Activated effector memory CD4-positive, alpha-beta T cell treated with Interleukin-2 at 50 U/mL for 16 hours (primary cell): ENCODE results near the gene CA6.
"Not testable (repeated sequence)": the region's sequence is repeated elsewhere in the genome, so short reads cannot be mapped to it uniquely, and the experiment has no call there.

Experiments used
- DNase-seq: peaks from one replicate; pipeline ENCODE4 v3.0.0-alpha.2; 2020

Gene CA6

GRCh38 chr1:8945568-8945967, at the start of gene CA6:
CA6 (plus strand) TSS chr1:8945868; CDS start chr1:8945887, 19 bp downstream.
- no peak for DNase-seq

DNA sequence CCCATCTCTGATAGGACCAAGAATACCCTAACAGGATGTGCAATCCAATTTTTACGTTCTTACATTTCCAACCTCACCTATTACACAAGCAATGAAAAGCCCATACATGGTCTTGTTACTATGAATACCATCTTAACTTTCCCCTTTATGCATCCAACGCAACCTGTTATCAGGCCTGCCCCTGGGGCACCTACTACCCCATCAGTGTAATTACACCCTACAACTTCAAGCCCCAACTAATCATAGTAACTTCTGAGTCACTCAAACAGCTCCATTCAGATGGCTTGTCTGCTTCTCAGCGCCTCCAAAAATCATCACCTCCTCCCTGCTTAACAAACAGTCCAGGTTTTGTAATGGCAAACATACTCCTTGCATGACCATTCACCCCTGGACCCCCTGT, 48.9 kb upstream of the CA6 start:
- not testable (repeated sequence) for DNase-seq

GRCh38 chr1:8897505-8897904, 48.2 kb upstream of the CA6 start:
- not testable (repeated sequence) for DNase-seq

DNA sequence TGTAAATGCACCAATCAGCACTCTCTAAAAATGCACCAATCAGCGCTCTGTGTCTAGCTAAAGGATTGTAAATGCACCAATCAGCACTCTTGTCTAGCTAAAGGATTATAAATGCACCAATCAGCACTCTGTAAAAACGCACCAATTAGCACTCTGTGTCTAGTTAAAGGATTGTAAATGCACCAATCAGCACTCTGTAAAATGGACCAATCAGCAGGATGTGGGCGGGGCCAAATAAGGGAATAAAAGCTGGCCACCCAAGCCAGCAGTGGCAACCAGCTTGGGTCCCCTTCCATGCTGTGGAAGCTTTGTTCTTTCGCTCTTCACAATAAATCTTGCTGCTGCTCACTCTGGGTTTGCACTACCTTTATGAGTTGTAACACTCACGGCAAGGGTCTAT, 47.2 kb upstream of the CA6 start:
- DNase-seq: not testable (repeated sequence)

GRCh38 chr1:8899046-8899445, 46.6 kb upstream of the CA6 start:
- no peak for DNase-seq

DNA sequence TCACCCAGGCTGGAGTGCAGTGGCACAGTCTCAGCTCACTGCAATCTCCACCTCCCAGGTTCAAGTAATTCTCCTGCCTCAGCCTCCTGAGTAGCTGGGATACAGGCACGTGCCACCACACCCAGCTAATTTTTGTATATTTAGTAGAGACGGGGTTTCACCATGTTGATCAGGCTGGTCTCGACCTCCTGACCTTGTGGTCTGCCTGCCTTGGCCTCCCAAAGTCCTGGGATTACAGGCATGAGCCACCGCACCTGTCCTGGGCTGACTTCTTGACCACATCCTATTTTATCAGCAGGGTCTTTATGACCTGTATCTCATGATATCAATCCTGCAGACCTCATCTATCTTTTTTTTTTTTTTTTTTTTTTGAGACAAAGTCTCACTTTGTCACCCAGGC, 45.0 kb upstream of the CA6 start:
- not testable (repeated sequence) for DNase-seq

DNA sequence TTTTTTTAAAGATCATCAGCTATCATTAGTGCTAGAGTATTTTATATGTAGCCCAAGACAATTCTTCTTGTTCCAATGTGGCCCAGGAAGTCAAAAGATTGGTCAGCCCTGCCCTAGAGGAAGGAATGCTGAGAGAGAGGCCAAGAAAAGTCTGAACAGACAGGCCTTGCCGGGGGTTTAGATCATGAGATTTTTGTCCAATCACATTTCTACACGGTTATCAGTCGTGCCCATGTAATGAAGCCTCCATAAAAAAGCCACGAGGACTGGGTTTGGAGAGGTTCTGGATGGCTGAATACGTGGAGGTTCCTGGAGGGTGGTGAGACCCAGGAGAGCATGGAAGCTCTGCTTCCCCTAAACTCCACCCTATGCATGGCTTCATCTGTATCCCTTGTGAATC, 42.9 kb upstream of the CA6 start:
- no peak for DNase-seq

DNA sequence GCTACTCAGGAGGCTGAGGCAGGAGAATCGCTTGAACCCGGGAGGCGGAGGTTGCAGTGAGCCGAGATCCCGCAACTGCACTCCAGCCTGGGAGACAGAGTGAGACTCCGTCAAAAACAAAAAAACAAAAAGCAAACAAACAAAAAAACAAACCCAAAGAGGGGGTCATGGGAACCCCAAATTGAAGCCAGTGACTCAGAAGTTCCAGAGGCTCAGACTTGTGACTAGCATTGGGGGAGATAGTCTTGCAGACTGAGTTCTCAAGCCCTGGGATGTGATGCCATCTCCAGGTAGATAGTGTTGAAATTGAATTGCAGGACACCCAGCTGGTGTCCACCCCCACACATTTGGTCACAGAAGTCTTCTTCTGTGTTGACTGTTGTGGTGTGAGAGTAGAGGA, 42.3 kb upstream of the CA6 start:
- DNase-seq: no peak

GRCh38 chr1:8903908-8904650, 41.6 kb upstream of the CA6 start:
- no peak for DNase-seq

DNA sequence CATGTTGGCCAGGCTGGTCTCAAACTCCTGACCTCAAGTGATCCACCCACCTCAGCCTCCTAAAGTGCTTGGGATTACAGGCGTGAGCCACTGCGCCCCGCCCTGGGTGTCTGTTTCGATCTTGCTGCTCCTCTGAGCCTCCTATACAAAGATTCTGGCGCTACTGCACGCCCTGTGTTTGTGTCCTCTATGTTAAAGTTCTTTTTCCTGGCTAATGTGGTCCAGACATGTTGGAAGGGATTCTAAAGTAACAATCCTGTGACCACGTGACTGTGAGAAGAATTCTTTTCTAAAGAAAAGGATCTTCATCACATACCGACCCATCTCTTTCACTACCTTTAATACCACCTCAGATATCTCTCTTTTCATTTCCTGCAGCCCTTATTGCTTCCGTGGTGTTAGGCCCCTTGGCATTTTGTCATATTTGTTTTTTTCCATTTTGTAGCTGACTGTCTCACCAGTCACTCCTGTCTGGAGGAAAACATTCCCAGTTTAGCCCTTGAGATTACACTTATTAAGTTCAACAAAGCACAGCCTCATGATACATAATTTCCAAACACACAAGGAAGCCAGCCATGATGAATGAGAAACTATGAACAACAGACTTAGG, 40.0 kb upstream of the CA6 start:
- no peak for DNase-seq

DNA sequence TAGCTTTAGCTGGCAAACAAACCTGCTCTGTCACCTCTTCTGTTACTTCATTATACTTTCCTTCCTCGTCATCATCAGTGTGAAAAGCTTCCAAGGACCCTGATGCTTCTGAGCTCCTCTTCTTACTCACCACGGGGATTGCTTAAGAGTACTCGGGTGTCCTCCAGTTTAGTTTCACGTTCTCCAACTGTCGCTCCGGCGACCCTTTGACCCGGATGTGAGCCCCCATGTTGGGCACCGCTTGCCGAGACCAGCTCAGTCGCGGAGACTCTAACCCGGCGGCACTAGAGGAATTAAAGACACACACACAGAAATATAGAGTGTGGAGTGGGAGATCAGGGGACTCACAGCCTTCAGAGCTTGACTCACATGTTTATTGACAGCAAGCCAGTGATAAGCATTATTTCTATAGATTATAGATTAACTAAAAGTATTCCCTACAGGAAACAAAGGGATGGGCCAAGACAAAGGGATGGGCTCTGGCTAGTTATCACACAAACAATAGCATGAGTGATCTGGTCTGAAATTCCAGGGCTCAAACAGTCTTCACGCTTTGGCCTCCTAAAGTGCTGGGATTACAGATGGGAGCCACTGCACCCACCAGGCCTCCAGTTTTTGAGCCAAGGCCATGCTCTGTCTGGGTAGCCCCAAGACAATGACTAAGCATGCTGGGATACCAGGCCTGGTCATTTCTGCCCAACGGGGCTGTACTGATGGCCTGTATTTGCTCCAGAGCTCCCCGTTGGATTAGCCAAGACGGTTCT, 37.1 kb upstream of the CA6 start:
- no peak for DNase-seq

DNA sequence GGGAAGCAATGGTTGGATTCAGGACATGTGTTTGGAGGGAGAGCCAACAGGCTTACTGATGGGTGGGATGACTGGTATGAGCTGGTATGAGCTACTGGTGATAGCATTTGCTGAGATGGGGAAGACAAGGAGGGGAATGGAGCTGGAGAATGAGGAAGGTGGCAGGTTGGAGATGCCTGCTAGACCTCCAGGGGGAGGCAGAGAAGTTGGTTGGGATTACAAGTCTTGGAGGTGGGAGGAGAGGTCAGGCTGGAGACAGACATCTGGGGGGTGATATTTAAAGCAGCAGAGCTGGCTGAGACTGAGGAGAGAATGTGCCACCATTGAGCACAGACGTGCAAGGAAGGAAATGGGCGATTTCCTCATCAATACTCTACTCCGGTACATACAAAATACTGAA, 35.3 kb upstream of the CA6 start:
- DNase-seq: no peak

GRCh38 chr1:8910914-8911313, 34.8 kb upstream of the CA6 start:
- no peak for DNase-seq

DNA sequence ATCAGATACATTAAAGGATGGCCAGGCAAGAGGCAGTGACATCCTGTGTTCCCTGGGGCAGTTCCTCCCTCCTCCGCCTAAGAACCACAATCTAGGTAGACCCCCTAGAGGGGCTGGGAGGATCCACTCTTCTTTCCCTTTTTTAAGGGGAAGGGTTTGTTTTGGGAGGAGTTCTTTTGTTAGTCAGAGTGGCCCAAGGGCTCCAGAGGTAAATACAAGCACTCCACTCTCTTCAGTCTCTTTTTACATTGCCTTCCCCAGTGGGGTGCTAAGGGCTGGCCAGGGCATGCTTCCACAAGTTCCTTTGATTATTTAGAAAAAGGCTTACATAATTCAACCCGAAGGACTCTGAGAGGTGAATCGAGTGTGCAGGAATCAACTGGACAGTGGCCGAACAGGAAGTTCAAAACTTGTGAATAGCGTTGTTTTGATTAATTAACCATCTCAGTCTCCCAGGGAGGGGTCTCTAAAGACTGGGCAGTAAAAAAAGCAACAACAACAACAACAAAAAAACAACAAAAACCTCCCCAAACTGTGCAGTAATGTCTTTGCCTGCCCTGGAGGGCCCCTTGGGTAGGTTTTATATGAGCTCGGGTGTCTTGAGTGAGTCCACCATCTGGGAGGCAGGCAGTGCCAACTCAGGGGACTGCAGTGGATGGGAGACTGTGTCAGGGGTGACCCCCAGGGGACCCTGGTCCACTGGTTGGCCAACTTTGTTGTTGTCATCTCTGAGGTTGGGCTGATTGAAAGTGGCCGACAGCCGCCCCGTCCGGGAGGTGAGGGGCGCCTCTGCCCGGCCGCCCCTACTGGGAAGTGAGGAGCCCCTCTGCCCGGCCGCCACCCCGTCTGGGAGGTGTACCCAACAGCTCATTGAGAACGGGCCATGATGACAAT, 34.0 kb upstream of the CA6 start:
- DNase-seq: no peak

DNA sequence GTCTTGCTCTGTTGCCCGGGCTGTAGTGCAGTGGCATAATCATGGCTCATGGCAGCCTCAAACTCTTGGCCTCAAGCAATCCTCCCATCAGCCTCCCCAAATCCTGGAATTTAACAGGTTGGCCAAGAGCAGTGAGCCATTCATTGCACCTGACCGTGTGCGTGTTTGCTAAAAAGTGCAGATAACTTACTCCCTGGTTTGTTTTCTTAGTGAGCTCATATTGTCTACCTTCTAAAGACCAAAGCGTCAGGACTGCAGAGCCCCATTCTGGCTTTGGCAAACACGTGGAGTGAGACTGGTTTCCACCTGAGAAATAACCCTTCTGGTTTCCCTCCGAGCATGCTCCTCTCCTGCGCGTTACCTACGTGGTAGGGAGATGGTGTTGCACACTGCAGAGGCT, 32.2 kb upstream of the CA6 start:
- no peak for DNase-seq

DNA sequence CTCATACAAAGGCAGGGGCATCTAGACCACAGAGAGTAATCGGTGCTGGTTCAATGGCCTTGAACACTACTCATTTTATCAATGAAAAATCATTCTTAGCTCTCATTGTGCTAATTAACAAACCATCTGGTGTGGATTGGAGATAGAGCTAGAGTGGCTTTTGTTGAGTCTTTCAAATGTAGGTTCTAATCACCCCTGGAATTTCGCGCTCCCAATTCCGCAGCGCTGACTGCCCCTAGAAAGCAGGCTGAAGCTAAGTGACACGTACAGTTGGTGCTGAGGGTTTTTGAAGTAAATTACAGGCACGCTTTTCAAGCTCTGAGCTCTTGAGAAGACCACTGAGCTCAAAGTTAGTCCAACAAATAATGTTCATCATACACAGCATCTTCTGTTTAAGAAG, 31.2 kb upstream of the CA6 start:
- no peak for DNase-seq

- DNase-seq: no peak
Measured at GRCh38 chr1:8915446-8915845, 30.2 kb upstream of the CA6 start.

DNA sequence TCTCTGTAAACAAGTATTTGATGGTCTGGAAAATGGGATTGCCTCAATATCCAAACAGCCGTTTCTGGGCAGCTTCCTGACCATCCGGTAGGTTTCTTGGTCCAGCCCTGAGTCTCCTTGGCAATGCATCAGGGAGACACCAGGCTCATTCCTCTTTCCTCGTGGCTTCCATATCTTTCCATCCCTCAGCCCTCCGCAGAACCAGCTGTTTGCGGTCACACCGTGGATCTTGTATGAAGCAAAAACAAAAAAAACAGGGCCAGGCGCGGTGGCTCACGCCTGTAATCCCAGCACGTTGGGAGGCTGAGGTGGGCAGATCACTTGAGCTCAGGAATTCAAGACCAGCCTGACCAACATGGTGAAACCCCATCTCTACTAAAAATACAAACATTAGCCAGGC, 28.1 kb upstream of the CA6 start:
- not testable (repeated sequence) for DNase-seq

- no peak for DNase-seq
Measured at GRCh38 chr1:8922962-8923361, 22.7 kb upstream of the CA6 start.

- DNase-seq: no peak
Measured at GRCh38 chr1:8925406-8925805, 20.3 kb upstream of the CA6 start.

DNA sequence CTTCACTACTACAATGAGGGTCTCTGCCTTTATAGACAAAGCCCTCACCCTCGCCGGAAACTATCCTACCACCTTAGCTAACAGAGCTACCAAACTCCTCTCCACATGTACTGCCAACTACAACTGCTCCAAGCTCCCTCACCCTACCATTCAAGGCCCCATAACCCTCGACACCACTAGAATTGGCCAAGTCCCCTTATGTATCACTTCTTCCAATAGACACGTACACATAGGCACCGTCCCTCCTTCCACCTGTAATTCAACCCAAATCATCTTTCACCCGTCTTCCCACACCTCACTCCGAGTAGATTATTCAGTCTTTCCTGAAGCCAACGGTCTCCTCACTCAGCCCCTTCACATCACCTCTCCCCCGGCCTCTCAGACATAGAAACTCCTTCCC, 19.7 kb upstream of the CA6 start:
- DNase-seq: no peak

GRCh38 chr1:8926707-8927694, 18.7 kb upstream of the CA6 start:
- DNase-seq: no peak
